Uterus (tissue), 2 donors: ENCODE results near the gene ELL2.

ENCODE experiments used
- CTCF ChIP-seq, 4 experiments: fragments of 200-600 bp in 2 of 4; fragments of 450-650 bp in 2 of 4; sonication (generic) in 2 of 4; IDR thresholded peaks; one replicate each; pipeline ENCODE4 v1.5.1; 2016 to 2019; ENCODE audit warnings: antibody characterized with exemption in 4 of 4, mild to moderate bottlenecking in 2 of 4, moderate library complexity in 1 of 4
- POLR2A ChIP-seq, 2 donors: fragments of 450-650 bp; IDR thresholded peaks; one replicate each; pipeline ENCODE4 v1.6.1; 2016; ENCODE audit warnings: antibody characterized with exemption in 2 of 2, mild to moderate bottlenecking in 1 of 2, moderate library complexity in 1 of 2

- TF ChIP-seq CTCF (IDR thresholded peaks at IDR 0.05) (no peak), POLR2A (IDR thresholded peaks at IDR 0.05) (no peak)
These were observed 9.7 kb downstream of the ELL2 start for GRCh38 chr5:95951916-95952315.
